ENCODE results near the gene LYPD6.

DNA sequence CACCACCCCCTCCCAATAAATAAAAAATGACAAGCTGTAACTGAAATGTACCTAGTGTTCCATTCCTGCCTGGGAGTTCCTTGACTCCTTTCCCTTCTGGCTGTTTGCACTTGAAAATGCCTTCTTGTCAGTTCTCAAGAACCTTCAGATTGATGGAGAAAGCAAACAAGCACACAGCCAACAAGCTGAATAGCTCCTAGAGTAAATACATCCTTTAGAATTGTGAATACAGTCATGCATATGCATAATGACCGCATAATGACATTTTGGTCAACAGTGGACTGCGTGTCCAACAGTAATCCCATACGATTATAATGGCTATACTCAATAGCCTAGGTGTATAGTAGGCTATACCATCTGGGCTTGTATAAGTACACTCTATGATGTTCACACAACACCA is 97.0 kb downstream of the LYPD6 start:
- TF ChIP-seq CTCF (IDR thresholded peaks at IDR 0.05; ENCODE audit: insufficient read depth, low read length) = no peak
- no peak for TF ChIP-seq GABPA (IDR thresholded peaks at IDR 0.05; ENCODE audit: low read depth)

All from HL-60 (cell line).